Heart left ventricle (tissue), 13 donors: ENCODE data around the gene SUMO1.

Experiments used
- CTCF ChIP-seq, 12 donors: fragments of 200-600 bp; sonication (generic) in 4 of 12; IDR thresholded peaks; one replicate each; pipeline versions ENCODE4 v1.5.0 to v1.8.0; 2018 to 2022; ENCODE audit warnings: antibody characterized with exemption in 12 of 12, mild to moderate bottlenecking in 5 of 12
- POLR2A ChIP-seq, 2 donors: fragments of 450-650 bp; IDR thresholded peaks; one replicate each; pipeline ENCODE4 v1.6.1; 2017; ENCODE audit warnings: antibody characterized with exemption in 2 of 2, mild to moderate bottlenecking in 2 of 2, moderate library complexity in 2 of 2
- donor health status: ischemic (EF 13 %, LVEDD 7.1; RV severe dilation, severe dysfunction).
- donor health status: DM: no; HTN: yes; CAD: no.
- donor health status: DM: no; HTN: no; CAD: no.
- donor health status: ischemic (EF 25% LVEDD 6.9; RV normal size, moderate dysfunction).
- donor health status: ischemic (EF 25% LVEDD 5.7; RV mildly dilated, moderate dysfunction).
- donor health status: ischemic (EF 35%, LVEDD 5.7; RV mildly dilated, moderate dysfunction).
- donor health status: nonischemic (EF 11% LVEDD 7.7; RV severe dilation, severe dysfunction).
- donor health status: DM: yes; HTN: yes; CAD: no.
- donor health status: PGD.
- donor health status: ischemic (EF 29% LVEDD 5.4; RV normal size, mild dysfunction).
- donor health status: nonischemic (EF 23%, LVEDD 6.1; RV moderate dilation, normal function).

- no peak for TF ChIP-seq CTCF (IDR thresholded peaks at IDR 0.05)
- TF ChIP-seq POLR2A (IDR thresholded peaks at IDR 0.05) = no peak
Measured at GRCh38 chr2:202194418-202194817, 44.0 kb downstream of the SUMO1 start.
